HepG2 (cell line): ENCODE results near the gene THBS4. TPM values are rescaled to one million over a fixed set of nuclear protein-coding genes. Genes with fewer than 3 reads are reported as not detected.

Experiments used
- ATAC-seq: fragments of 200-7000 bp; cut with Tn5 transposase; 3 replicates; pipeline ENCODE4 v1.9.1; 2020; ENCODE audit warnings: mild to moderate bottlenecking, moderate library complexity
- BruUV-seq: library from RNA; stranded (reverse); fragments of 400-500 nt; replicated peaks from 2 replicates; lab custom pipeline; 2021; lab: Mats Ljungman, UMichigan
- CTCF ChIA-PET: fragments of 300-600 bp; formaldehyde crosslinking; extraction: SDS; loops from one replicate; lab custom pipeline; 2021; ENCODE audit warnings: low total read pairs, inconsistent platforms, low intra/inter-chr PET ratio; lab: Yijun Ruan, JAX
- POLR2A ChIA-PET: fragments of 350-600 bp; sonication (Branson Sonifier 250); formaldehyde crosslinking; loops from one replicate; lab custom pipeline; 2020; ENCODE audit warnings: antibody characterized with exemption, inconsistent platforms; lab: Yijun Ruan, JAX
- DNase-seq: peaks from one replicate; pipeline ENCODE4 v3.0.0-alpha.2; 2015; ENCODE audit warnings: low spot score
- FAIRE-seq: peaks from 3 replicates; lab custom pipeline; 2011; peaks lifted over from hg19 to GRCh38; lab: Jason Lieb, UNC
- H2AFZ ChIP-seq: one replicate; pipeline ENCODE4 v1.6.1; 2011; ENCODE audit warnings: low read length, inconsistent platforms
- H3K27ac ChIP-seq: fragments of 300-600 bp; 3 replicates; pipeline ENCODE4 v1.8.0; 2011; ENCODE audit warnings: mixed run types, mild to moderate bottlenecking, mixed read lengths, low read length, inconsistent platforms; ENCODE audit not compliant: insufficient read depth; ENCODE audit errors: extremely low read length
- H3K27me3 ChIP-seq, 2 experiments: fragments of 200-600 bp in 1 of 2; 2 replicates in 1 of 2; 3 replicates in 1 of 2; pipeline versions ENCODE4 v1.6.0 to v1.8.0; 2011; ENCODE audit warnings: low read length in 2 of 2, mild to moderate bottlenecking in 2 of 2, moderate library complexity in 2 of 2, inconsistent platforms in 1 of 2; ENCODE audit not compliant: insufficient read depth in 2 of 2, control insufficient read depth in 1 of 2
- H3K36me3 ChIP-seq, 2 experiments: fragments of 200-600 bp in 1 of 2; replicated peaks in 1 of 2; 2 replicates in 1 of 2; 3 replicates in 1 of 2; pipeline versions ENCODE4 v1.5.1 to v1.8.0; 2011; ENCODE audit warnings: low read length in 2 of 2, inconsistent platforms in 1 of 2; ENCODE audit not compliant: insufficient read depth in 2 of 2, control insufficient read depth in 1 of 2
- H3K4me1 ChIP-seq: 2 replicates; pipeline ENCODE4 v1.5.1; 2012; ENCODE audit warnings: low read length, inconsistent platforms; ENCODE audit not compliant: insufficient read depth
- H3K4me2 ChIP-seq: 2 replicates; pipeline ENCODE4 v1.6.0; 2011; ENCODE audit warnings: low read depth, low read length, inconsistent platforms
- H3K4me3 ChIP-seq, 3 experiments: fragments of 200-600 bp in 1 of 3; sonication (generic), shearing (Covaris generic) in 1 of 3; replicated peaks in 1 of 3; 2 replicates each; pipeline ENCODE4 v1.5.1; 2011 to 2016; ENCODE audit warnings: low read length in 3 of 3, inconsistent platforms in 2 of 3, low read depth in 2 of 3, mild to moderate bottlenecking in 2 of 3, control low read depth in 1 of 3, mixed read lengths in 1 of 3; ENCODE audit not compliant: insufficient read depth in 1 of 3
- H3K79me2 ChIP-seq: one replicate; pipeline ENCODE4 v1.6.1; 2011; ENCODE audit warnings: low read length, inconsistent platforms; ENCODE audit not compliant: insufficient read depth
- H3K9ac ChIP-seq: 2 replicates; pipeline ENCODE4 v1.6.0; 2011; ENCODE audit warnings: mild to moderate bottlenecking, low read depth, low read length, inconsistent platforms; ENCODE audit not compliant: insufficient read depth
- H3K9me3 ChIP-seq: 2 replicates; pipeline ENCODE4 v1.5.1; 2012; ENCODE audit warnings: mild to moderate bottlenecking, low read length
- H4K20me1 ChIP-seq: 2 replicates; pipeline ENCODE4 v1.6.0; 2011; ENCODE audit warnings: inconsistent platforms, mild to moderate bottlenecking, low read length, moderate library complexity; ENCODE audit not compliant: insufficient read depth
- ATAD3A ChIP-seq: sonication (generic); formaldehyde crosslinking; IDR thresholded peaks from 2 replicates; pipeline ENCODE4 v1.4.0; 2020; ENCODE audit warnings: missing genetic modification reagents
- ETV6 ChIP-seq: sonication (generic); formaldehyde crosslinking; conservative IDR thresholded peaks from 2 replicates; pipeline ENCODE4 v1.4.0; 2020; ENCODE audit warnings: missing genetic modification reagents
- HMGXB4 ChIP-seq, 2 experiments: sonication (generic) in 1 of 2; formaldehyde crosslinking in 1 of 2; IDR thresholded peaks; 2 replicates each; pipeline versions ENCODE4 v1.4.0 to v1.6.1; 2018 to 2020; ENCODE audit warnings: missing genetic modification reagents in 2 of 2, borderline replicate concordance in 1 of 2, low read depth in 1 of 2, mild to moderate bottlenecking in 1 of 2, missing biosample characterization in 1 of 2
- KLF11 ChIP-seq: IDR thresholded peaks from 2 replicates; pipeline ENCODE4 v1.6.1; 2016; ENCODE audit warnings: missing compliant biosample characterization
- KMT2B ChIP-seq: IDR thresholded peaks from 2 replicates; pipeline ENCODE4 v1.6.1; 2016; ENCODE audit warnings: missing genetic modification reagents, missing compliant biosample characterization
- MAZ ChIP-seq, 2 experiments: sonication (generic) in 1 of 2; formaldehyde crosslinking in 1 of 2; IDR thresholded peaks; 2 replicates each; pipeline versions ENCODE4 v1.5.0 to v1.6.1; 2012 to 2020; ENCODE audit warnings: low read depth in 2 of 2, mild to moderate bottlenecking in 2 of 2, borderline replicate concordance in 1 of 2, improper control_type of control experiment in 1 of 2, low read length in 1 of 2, missing genetic modification reagents in 1 of 2, moderate library complexity in 1 of 2
- RFX5 ChIP-seq: IDR thresholded peaks from 2 replicates; pipeline ENCODE4 v1.6.1; 2011; ENCODE audit warnings: low read depth, low read length, improper control_type of control experiment
- TFAP4 ChIP-seq: sonication (generic); IDR thresholded peaks from 2 replicates; pipeline ENCODE4 v1.6.1; 2016; ENCODE audit warnings: low read depth, borderline replicate concordance
- TIGD3 ChIP-seq: sonication (generic); formaldehyde crosslinking; IDR thresholded peaks from 2 replicates; pipeline ENCODE4 v1.5.1; 2020; ENCODE audit warnings: mild to moderate bottlenecking, missing genetic modification reagents, borderline replicate concordance
- ZFP36L1 ChIP-seq: sonication (generic); formaldehyde crosslinking; IDR thresholded peaks from 2 replicates; pipeline ENCODE4 v1.8.0; 2022; ENCODE audit warnings: mild to moderate bottlenecking, missing genetic modification reagents, moderate library complexity
- ZNF260 ChIP-seq: sonication (generic); formaldehyde crosslinking; IDR thresholded peaks from 2 replicates; pipeline ENCODE4 v1.4.0; 2020; ENCODE audit warnings: missing genetic modification reagents, low read depth, mild to moderate bottlenecking, borderline replicate concordance
- ZNF276 ChIP-seq: sonication (generic); formaldehyde crosslinking; IDR thresholded peaks from 2 replicates; pipeline ENCODE4 v1.4.0; 2020; ENCODE audit warnings: mild to moderate bottlenecking, low read depth, missing genetic modification reagents
- ZNF460 ChIP-seq: sonication (generic); formaldehyde crosslinking; IDR thresholded peaks from 2 replicates; pipeline ENCODE4 v1.5.1; 2020; ENCODE audit warnings: missing genetic modification reagents, mild to moderate bottlenecking, borderline replicate concordance
- ZSCAN12 ChIP-seq: sonication (generic); formaldehyde crosslinking; IDR thresholded peaks from 2 replicates; pipeline ENCODE4 v1.9.0; 2021; ENCODE audit warnings: mild to moderate bottlenecking, missing genetic modification reagents
- WGBS: methylation state at CpG from one replicate; pipeline ENCODE4 v1.1.6; 2017; ENCODE audit warnings: low lambda C conversion rate; 5-methylcytosine and 5-hydroxymethylcytosine counted together
- in situ Hi-C: cut with HindIII; loops from 2 replicates; pipeline ENCODE4 v1.10.0; 2017; ENCODE audit warnings: low pct_unique_long_range_greater_than_20kb; ENCODE audit not compliant: extremely low pct_ligation_motif_present
- intact Hi-C: fragments of 100-400 bp; cut with micrococcal nuclease; formaldehyde crosslinking; loops from one replicate; pipeline ENCODE4 v1.10.0; 2022; ENCODE audit not compliant: unreplicated experiment
- polyA plus RNA-seq, 8 experiments: library from polyadenylated mRNA; depleted of rRNA in 3 of 8; stranded (reverse) in 7 of 8; unstranded in 1 of 8; fragments of >200 nt; fragmentation: Illumina TruSeq in 4 of 8; extraction: Trizol in 4 of 8; gene quantifications; 2 replicates each; pipeline versions ENCODE4 v1.2.1 to v1.2.3, GENCODE V29; 2011 to 2016; ENCODE audit warnings: low read depth in 4 of 8, missing spikeins in 1 of 8, mixed read lengths in 1 of 8; ENCODE audit not compliant: insufficient read depth in 1 of 8
- total RNA-seq, 5 experiments: library from RNA; depleted of rRNA; stranded (reverse); fragments of >200 nt; fragmentation: Illumina TruSeq; extraction: Trizol; gene quantifications; 2 replicates each; pipeline ENCODE4 v1.2.3, GENCODE V29; 2016; ENCODE audit warnings: low read depth in 1 of 5

THBS4 gene
- total and polyA plus RNA-seq, 2 of the 13 experiments (the other 11 are each of a cell fraction or from before 2014, with no cell fraction given) = 0.60 to 1.2 TPM

- no peak overlapping the region for H3K9ac ChIP-seq
- TF ChIP-seq ZFP36L1 (CRISPR knock-in tag) = no peak
- TF ChIP-seq MAZ (IDR thresholded peaks at IDR 0.05; ENCODE audit: borderline replicate concordance, low read depth, low read length) = no peak
- no peak for TF ChIP-seq MAZ (CRISPR knock-in tag; IDR thresholded peaks at IDR 0.05; ENCODE audit: low read depth)
- no peak for TF ChIP-seq ATAD3A (CRISPR knock-in tag)
- TF ChIP-seq KLF11 (CRISPR knock-in tag) = no peak
- TF ChIP-seq TFAP4 = no peak
- no peak for TF ChIP-seq ZNF260 (CRISPR knock-in tag)
- TF ChIP-seq HMGXB4 (CRISPR knock-in tag; IDR thresholded peaks at IDR 0.05; ENCODE audit: borderline replicate concordance in 1 of 2, low read depth in 1 of 2) = no peak
- no peak for TF ChIP-seq KMT2B
- TF ChIP-seq ETV6 (CRISPR knock-in tag) = no peak
- TF ChIP-seq RFX5 = no peak
- no peak for TF ChIP-seq TIGD3
- no peak for TF ChIP-seq ZSCAN12 (CRISPR knock-in tag)
- no peak for TF ChIP-seq ZNF460 (CRISPR knock-in tag)
- TF ChIP-seq ZNF276 (CRISPR knock-in tag) = no peak
- ATAC-seq (no peak), FAIRE-seq (no peak), DNase-seq (no peak)
- no peak overlapping the region for H2AFZ ChIP-seq
- H3K27ac ChIP-seq = no peak overlapping the region
- peaks cover 40% of the 10 kb centered on the region for H3K4me1 ChIP-seq
- no peak overlapping the region for H3K4me2 ChIP-seq
- H3K36me3 ChIP-seq = no peaks in the 10 kb centered on the region
- POLR2A ChIA-PET = interaction anchor here (1.2 kb wide), 1 partner anchor 152 kb away, joined by 3 read pairs; the partner anchor contains the start of gene SERINC5
- BruUV-seq = no TSS peak
- in situ Hi-C loops = no loop called here
- no peaks in the 10 kb centered on the region for H3K27me3 ChIP-seq
- WGBS = 78% methylated on average over 6 of the region's 6 CpGs
- intact Hi-C loops = no loop called here
- no peaks in the 10 kb centered on the region for H4K20me1 ChIP-seq
- H3K9me3 ChIP-seq = no peaks in the 10 kb centered on the region
- no peak overlapping the region for H3K4me3 ChIP-seq
- H3K79me2 ChIP-seq = no peaks in the 10 kb centered on the region
- CTCF ChIA-PET = no interaction called here
These were observed 68.2 kb downstream of the THBS4 start for GRCh38 chr5:80103371-80103770.
